Ishikawa (cell line): ENCODE measurements around the gene SLC26A2.

Experiments
- CEBPB ChIP-seq: IDR thresholded peaks from 2 replicates; pipeline ENCODE4 v1.6.1; 2012
- CREB1 ChIP-seq: IDR thresholded peaks from 2 replicates; pipeline ENCODE4 v1.6.1; 2012; ENCODE audit warnings: low read depth
- EGR1 ChIP-seq: IDR thresholded peaks from 2 replicates; pipeline ENCODE4 v1.6.1; 2012
- EP300 ChIP-seq: IDR thresholded peaks from 2 replicates; pipeline ENCODE4 v1.6.1; 2012; ENCODE audit warnings: borderline replicate concordance
- FOXM1 ChIP-seq: IDR thresholded peaks from 2 replicates; pipeline ENCODE4 v1.6.1; 2012; ENCODE audit warnings: low read depth, borderline replicate concordance
- NFIC ChIP-seq: IDR thresholded peaks from 2 replicates; pipeline ENCODE4 v1.6.1; 2012
- RAD21 ChIP-seq: IDR thresholded peaks from 2 replicates; pipeline ENCODE4 v1.6.1; 2012; ENCODE audit warnings: low read depth
- TAF1 ChIP-seq: IDR thresholded peaks from 2 replicates; pipeline ENCODE4 v1.6.1; 2012; ENCODE audit warnings: low read depth, mild to moderate bottlenecking
- TCF12 ChIP-seq: IDR thresholded peaks from 2 replicates; pipeline ENCODE4 v1.6.1; 2012; ENCODE audit warnings: low read depth
- TEAD4 ChIP-seq: IDR thresholded peaks from 2 replicates; pipeline ENCODE4 v1.6.1; 2012
- YY1 ChIP-seq: IDR thresholded peaks from 2 replicates; pipeline ENCODE4 v1.6.1; 2012; ENCODE audit warnings: low read depth
- ZBTB7A ChIP-seq: IDR thresholded peaks from 2 replicates; pipeline ENCODE4 v1.6.1; 2012; ENCODE audit warnings: low read depth
- TF ChIP-seq, protein P1 (sequence below): IDR thresholded peaks from 2 replicates; pipeline ENCODE4 v1.6.1; 2012

DNA sequence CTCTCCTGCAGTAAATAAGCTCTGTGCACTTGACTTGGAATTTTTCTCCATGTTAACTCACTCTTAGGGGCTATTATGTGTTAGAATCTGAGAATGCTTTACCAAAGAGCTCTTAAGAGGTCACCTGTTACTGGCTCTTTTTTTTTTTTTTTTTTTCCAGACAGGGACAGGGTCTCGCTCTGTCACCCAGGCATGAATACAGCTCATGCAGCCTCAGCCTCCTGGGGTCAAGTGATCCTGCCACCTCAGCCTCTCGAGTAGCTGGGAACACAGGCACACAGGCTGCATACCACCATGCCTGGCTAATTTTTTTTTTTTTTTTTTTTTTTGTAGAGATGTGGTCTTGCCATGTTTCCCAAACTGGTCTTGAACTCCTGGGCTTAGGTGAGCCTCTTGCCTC is 62.1 kb downstream of the SLC26A2 start:
- TF ChIP-seq CEBPB (no peak), YY1 (no peak), ZBTB7A (no peak), TAF1 (no peak), EP300 (no peak; the same call in 1 of the 2 replicates), TCF12 (no peak), RAD21 (no peak), FOXM1 (no peak; the same call in 1 of the 2 replicates), EGR1 (no peak), TEAD4 (no peak), CREB1 (no peak), NFIC (0 out of 2 replicates have a peak, but pooled peaks have one; percentile 4)
- TF ChIP-seq, protein P1, sequence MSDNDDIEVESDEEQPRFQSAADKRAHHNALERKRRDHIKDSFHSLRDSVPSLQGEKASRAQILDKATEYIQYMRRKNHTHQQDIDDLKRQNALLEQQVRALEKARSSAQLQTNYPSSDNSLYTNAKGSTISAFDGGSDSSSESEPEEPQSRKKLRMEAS: no peak
